NB4 (cell line): ENCODE results near the gene MCUR1.

ENCODE experiments used
- MYC ChIP-seq: IDR thresholded peaks from 2 replicates; pipeline ENCODE4 v1.6.1; 2011; ENCODE audit warnings: low read depth, low read length
- POLR2A ChIP-seq: IDR thresholded peaks from 2 replicates; pipeline ENCODE4 v1.6.1; 2011; ENCODE audit warnings: mild to moderate bottlenecking; ENCODE audit not compliant: insufficient read length; ENCODE audit errors: extremely low read depth
- TF ChIP-seq, protein P1 (sequence below): IDR thresholded peaks from one replicate; pipeline ENCODE4 v1.5.1; 2012; ENCODE audit warnings: low read depth, low read length
- TF ChIP-seq, protein P2 (sequence below): IDR thresholded peaks from 2 replicates; pipeline ENCODE4 v1.6.1; 2011; ENCODE audit warnings: low read depth, low read length

DNA sequence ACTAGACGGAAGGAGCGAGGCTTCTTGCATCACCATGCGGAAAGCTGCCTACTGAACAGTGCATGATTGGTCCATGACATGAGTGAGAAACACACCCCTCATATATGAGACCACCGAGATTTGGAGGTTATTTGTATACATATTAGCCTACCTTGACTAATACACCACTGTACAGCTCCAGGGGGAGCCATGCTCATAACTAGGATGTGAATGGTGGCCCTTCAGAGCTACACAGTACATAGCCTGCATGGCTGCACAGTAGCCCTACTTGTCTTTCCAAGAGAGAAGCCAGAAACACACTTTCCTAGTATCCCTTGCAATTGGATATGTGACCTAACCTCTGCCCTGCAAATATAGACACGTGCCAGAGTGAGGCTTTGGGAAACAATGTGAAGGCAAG, 21.8 kb upstream of the MCUR1 start:
- TF ChIP-seq, protein P1, sequence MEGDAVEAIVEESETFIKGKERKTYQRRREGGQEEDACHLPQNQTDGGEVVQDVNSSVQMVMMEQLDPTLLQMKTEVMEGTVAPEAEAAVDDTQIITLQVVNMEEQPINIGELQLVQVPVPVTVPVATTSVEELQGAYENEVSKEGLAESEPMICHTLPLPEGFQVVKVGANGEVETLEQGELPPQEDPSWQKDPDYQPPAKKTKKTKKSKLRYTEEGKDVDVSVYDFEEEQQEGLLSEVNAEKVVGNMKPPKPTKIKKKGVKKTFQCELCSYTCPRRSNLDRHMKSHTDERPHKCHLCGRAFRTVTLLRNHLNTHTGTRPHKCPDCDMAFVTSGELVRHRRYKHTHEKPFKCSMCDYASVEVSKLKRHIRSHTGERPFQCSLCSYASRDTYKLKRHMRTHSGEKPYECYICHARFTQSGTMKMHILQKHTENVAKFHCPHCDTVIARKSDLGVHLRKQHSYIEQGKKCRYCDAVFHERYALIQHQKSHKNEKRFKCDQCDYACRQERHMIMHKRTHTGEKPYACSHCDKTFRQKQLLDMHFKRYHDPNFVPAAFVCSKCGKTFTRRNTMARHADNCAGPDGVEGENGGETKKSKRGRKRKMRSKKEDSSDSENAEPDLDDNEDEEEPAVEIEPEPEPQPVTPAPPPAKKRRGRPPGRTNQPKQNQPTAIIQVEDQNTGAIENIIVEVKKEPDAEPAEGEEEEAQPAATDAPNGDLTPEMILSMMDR, result no peak
- TF ChIP-seq POLR2A (no peak), MYC (no peak)
- TF ChIP-seq, protein P2, sequence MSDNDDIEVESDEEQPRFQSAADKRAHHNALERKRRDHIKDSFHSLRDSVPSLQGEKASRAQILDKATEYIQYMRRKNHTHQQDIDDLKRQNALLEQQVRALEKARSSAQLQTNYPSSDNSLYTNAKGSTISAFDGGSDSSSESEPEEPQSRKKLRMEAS, result no peak
